ENCODE data around the gene TMEM243.
"Not testable (repeated sequence)": the region's sequence is repeated elsewhere in the genome, so short reads cannot be mapped to it uniquely, and the experiment has no call there.

The TMEM243 gene

GRCh38 chr7:87212498-87212897 is 7.0 kb downstream of the TMEM243 start:
- no peak for DNase-seq (ENCODE audit: low read depth in 2 of 2)

- DNase-seq (ENCODE audit: low read depth in 2 of 2): no peak
Measured at GRCh38 chr7:87210506-87210905, 9.0 kb downstream of the TMEM243 start.

- no peak for DNase-seq (ENCODE audit: low read depth in 2 of 2)
Measured at GRCh38 chr7:87209295-87209924, 10.1 kb downstream of the TMEM243 start.

- no peak for DNase-seq (ENCODE audit: low read depth in 2 of 2)
Measured at GRCh38 chr7:87206361-87206760, 13.2 kb downstream of the TMEM243 start.

GRCh38 chr7:87205701-87206100 is 13.8 kb downstream of the TMEM243 start:
- DNase-seq (ENCODE audit: low read depth in 2 of 2): not testable (repeated sequence)

- no peak for DNase-seq (ENCODE audit: low read depth in 2 of 2)
Measured at GRCh38 chr7:87204933-87205332, 14.6 kb downstream of the TMEM243 start.

- DNase-seq (ENCODE audit: low read depth in 2 of 2): not testable (repeated sequence)
Measured at GRCh38 chr7:87203929-87204328, 15.6 kb downstream of the TMEM243 start.

GRCh38 chr7:87202705-87203104 is 16.8 kb downstream of the TMEM243 start:
- DNase-seq (ENCODE audit: low read depth in 2 of 2): no peak

GRCh38 chr7:87202208-87202607 is 17.3 kb downstream of the TMEM243 start:
- no peak for DNase-seq (ENCODE audit: low read depth in 2 of 2)

GRCh38 chr7:87199700-87200450 is 19.7 kb downstream of the TMEM243 start:
- DNase-seq (ENCODE audit: low read depth in 2 of 2): no peak

GRCh38 chr7:87199241-87199640 is 20.3 kb downstream of the TMEM243 start:
- DNase-seq (ENCODE audit: low read depth in 2 of 2): no peak

- no peak for DNase-seq (ENCODE audit: low read depth in 2 of 2)
Measured at GRCh38 chr7:87193912-87194311, 25.6 kb downstream of the TMEM243 start.

GRCh38 chr7:87192784-87193487 is 26.6 kb downstream of the TMEM243 start:
- DNase-seq (ENCODE audit: low read depth in 2 of 2): no peak

- DNase-seq (ENCODE audit: low read depth in 2 of 2): no peak
Measured at GRCh38 chr7:87190783-87191182, 28.7 kb downstream of the TMEM243 start.

GRCh38 chr7:87188930-87189329 is 30.6 kb downstream of the TMEM243 start:
- no peak for DNase-seq (ENCODE audit: low read depth in 2 of 2)

- no peak for DNase-seq (ENCODE audit: low read depth in 2 of 2)
Measured at GRCh38 chr7:87187120-87187519, 32.4 kb downstream of the TMEM243 start.

- no peak for DNase-seq (ENCODE audit: low read depth in 2 of 2)
Measured at GRCh38 chr7:87179180-87179579, 40.4 kb downstream of the TMEM243 start.

- DNase-seq (ENCODE audit: low read depth in 2 of 2): no peak
Measured at GRCh38 chr7:87178320-87178719, 41.2 kb downstream of the TMEM243 start.

- no peak for DNase-seq (ENCODE audit: low read depth in 2 of 2)
Measured at GRCh38 chr7:87173471-87173870, 46.1 kb downstream of the TMEM243 start.

GRCh38 chr7:87171282-87171934 is 48.1 kb downstream of the TMEM243 start:
- DNase-seq (ENCODE audit: low read depth in 2 of 2): no peak

GRCh38 chr7:87170828-87171227 is 48.7 kb downstream of the TMEM243 start:
- DNase-seq (ENCODE audit: low read depth in 2 of 2): no peak

- no peak for DNase-seq (ENCODE audit: low read depth in 2 of 2)
Measured at GRCh38 chr7:87164433-87164832, 55.1 kb downstream of the TMEM243 start.

Measured in stimulated activated CD8-positive, alpha-beta memory T cell treated with anti-CD3 and anti-CD28 coated beads, Interleukin-7, amount 100 ng/mL, for 1 hour (primary cell).